SK-N-MC (cell line): ENCODE data around the gene ASTL.

ENCODE experiments used
- DNase-seq: peaks from one replicate; pipeline ENCODE4 v3.0.0-alpha.2; 2011; ENCODE audit warnings: low read depth, low spot score
- H3K27ac ChIP-seq: fragments of 200-600 bp; sonication (generic); 2 replicates; pipeline ENCODE4 v1.5.1; 2016; ENCODE audit warnings: mixed run types
- H3K36me3 ChIP-seq: fragments of 200-600 bp; sonication (generic); 2 replicates; pipeline ENCODE4 v1.6.1; 2017; ENCODE audit warnings: antibody characterized with exemption, low read length, mixed read lengths; ENCODE audit not compliant: insufficient read depth
- H3K4me3 ChIP-seq: fragments of 200-600 bp; sonication (generic); 2 replicates; pipeline ENCODE4 v1.5.1; 2016
- H3K9ac ChIP-seq: fragments of 200-600 bp; sonication (generic); 2 replicates; pipeline ENCODE4 v1.8.0; 2017; ENCODE audit warnings: mixed run types, mixed read lengths; ENCODE audit not compliant: insufficient read length
- H3K9me3 ChIP-seq: fragments of 200-600 bp; sonication (generic); 2 replicates; pipeline ENCODE4 v1.6.1; 2017; ENCODE audit warnings: low read depth, mild to moderate bottlenecking, antibody characterized with exemption, low read length, moderate library complexity, mixed read lengths
- EZH2 ChIP-seq: fragments of 200-600 bp; sonication (generic); IDR thresholded peaks from one replicate; pipeline ENCODE4 v1.6.1; 2017; ENCODE audit warnings: antibody characterized with exemption
- FOXP2 ChIP-seq: optimal IDR thresholded peaks from 2 replicates; pipeline ENCODE3; 2011; ENCODE audit warnings: mild to moderate bottlenecking, moderate library complexity; ENCODE audit not compliant: insufficient read depth; ENCODE audit errors: extremely low read length, control extremely low read depth
- POLR2AphosphoS5 ChIP-seq: IDR thresholded peaks from 2 replicates; pipeline ENCODE4 v1.6.1; 2012; ENCODE audit warnings: mild to moderate bottlenecking, low read depth, low read length, borderline replicate concordance

ASTL gene

DNA sequence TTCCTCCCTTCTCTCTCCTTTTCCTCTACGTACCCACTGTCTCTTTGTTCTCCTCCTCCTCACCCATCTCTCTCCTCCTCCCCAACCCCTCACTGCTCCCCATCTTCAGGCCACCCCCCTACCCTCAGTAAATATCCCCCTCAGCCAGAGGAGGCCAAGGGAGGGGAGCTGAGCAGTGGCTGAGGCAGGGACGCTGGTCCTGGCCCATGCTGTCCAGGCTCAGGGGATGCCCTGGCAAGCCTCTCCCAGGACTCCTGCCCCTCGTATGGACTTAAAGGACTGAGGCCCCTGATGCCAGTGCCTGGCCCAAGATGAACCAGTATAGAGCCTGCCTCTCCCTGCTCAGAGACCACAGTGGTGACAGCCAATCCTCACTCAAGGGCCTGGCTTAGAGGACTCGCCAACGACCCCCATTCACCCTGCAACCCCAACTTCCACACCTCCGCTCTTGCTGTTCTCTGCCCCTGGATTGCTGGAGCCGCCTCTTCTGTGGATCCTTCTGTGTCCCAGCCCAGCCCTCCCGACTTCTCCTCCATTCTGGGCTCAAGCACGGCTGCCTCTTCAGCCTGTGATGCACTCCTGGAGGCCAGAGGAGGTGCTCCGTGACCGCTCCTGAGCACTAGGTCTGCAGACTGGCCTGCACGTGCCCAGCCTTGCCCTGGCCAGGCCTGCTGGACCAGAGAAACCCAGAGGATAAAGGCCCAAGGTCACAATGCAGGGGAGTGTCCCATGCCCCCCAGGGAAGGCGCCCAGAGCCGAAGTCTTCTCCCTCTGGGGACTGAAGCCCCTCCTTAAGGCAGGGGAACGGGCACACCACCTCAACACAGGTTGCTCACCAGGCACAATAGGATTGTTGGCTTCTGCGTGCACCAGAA, 16.4 kb upstream of the ASTL start:
- no peak for TF ChIP-seq FOXP2
- TF ChIP-seq EZH2 = no peak
- no peak for TF ChIP-seq POLR2AphosphoS5
- Histone ChIP-seq H3K9ac (no peak overlapping the region), H3K36me3 (no peaks in the 10 kb centered on the region), H3K27ac (no peak overlapping the region), H3K9me3 (no peaks in the 10 kb centered on the region), H3K4me3 (no peak overlapping the region)
- no peak for DNase-seq

DNA sequence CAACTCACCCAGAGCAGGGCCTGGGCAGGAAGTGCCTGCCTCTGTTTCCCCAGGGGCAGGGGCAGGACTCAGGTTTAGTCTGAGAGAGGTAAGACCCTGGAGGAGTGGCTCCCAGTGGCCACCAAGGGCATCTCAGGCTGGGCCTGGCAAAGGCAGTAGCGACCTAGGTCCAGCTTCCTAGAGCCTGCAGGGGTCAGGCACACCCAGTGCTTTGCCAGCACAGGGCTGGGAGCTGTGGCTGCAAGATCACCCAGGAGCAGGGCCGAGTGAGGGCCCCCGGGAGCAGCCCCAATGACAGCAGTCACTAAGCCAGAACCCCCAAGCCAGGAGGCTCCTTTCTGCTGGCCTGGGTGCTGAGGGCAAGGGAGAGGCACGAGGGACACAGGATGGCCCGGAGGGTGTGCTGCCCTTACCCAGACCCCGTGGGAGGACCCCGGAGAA, 15.7 kb upstream of the ASTL start:
- DNase-seq = no peak
- Histone ChIP-seq H3K9me3 (no peaks in the 10 kb centered on the region), H3K4me3 (no peak overlapping the region), H3K27ac (no peak overlapping the region), H3K36me3 (no peaks in the 10 kb centered on the region), H3K9ac (no peak overlapping the region)
- no peak for TF ChIP-seq EZH2
- TF ChIP-seq FOXP2 = no peak
- no peak for TF ChIP-seq POLR2AphosphoS5

DNA sequence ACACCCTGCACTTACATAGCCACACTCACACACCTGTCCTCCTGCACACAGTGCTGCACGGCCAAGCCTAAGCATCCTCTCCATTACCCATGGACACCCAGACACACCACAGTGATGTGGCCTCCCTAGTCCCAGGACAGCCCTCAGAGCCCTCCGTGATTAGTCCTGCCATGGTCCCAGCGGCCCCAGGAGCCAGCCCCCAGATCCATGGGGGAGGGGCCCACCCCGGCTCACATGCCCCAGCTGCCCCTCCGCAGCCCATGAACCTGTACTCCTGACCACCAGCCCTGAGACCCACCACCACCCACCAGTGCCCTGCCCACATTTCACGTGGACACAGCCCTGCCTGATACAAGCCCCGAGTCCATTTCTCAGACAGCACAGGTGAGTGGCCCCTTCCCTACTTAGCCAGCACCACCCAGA, 15.0 kb upstream of the ASTL start:
- no peak for DNase-seq
- TF ChIP-seq EZH2 (no peak), FOXP2 (no peak), POLR2AphosphoS5 (no peak)
- no peaks in the 10 kb centered on the region for H3K36me3 ChIP-seq
- no peak overlapping the region for H3K4me3 ChIP-seq
- H3K9ac ChIP-seq = no peak overlapping the region
- H3K27ac ChIP-seq = no peak overlapping the region
- no peaks in the 10 kb centered on the region for H3K9me3 ChIP-seq

DNA sequence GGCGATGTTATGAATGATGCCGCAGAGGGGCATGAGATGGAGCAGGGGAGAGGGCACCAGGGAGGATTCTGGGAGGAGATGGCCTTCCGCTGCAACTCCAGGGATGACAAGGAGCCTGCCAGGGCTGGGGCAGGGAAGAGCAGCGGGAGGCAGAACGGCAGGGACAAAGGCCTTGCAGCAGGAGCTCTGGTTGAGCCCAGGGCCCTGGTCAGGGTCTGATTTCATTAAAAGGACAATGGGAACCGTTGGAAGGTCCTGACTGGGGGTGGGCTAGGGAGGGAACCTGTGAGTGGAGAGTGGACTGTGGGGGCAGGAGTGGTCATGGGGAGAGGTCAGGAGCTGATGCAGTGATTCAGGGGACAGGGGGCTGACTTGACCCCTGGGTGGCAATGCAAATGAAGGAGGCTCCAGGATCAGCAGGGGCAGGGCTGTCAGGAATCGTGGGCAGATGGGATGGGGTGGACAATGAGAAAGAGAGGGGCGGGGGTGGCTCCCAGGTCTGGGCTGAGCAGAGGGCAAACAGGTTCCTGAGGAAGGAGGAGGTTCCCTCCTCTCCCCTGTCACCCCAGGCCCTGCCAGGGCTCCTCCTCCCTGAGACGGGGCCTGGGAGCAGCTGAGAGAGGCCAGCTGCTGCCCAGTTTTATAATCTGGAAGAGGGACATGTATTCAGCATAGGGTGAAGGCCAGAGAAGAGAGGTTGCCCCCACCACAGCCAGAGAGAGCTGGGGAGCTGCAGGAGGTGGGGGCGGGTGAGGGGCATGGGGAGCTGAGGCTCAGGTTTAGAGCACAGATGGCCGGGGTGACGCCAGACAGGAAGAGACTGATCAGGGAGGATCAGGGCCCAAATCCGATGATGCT, 14.2 kb upstream of the ASTL start:
- no peak overlapping the region for H3K9ac ChIP-seq
- no peak overlapping the region for H3K4me3 ChIP-seq
- no peaks in the 10 kb centered on the region for H3K9me3 ChIP-seq
- DNase-seq = no peak
- no peaks in the 10 kb centered on the region for H3K36me3 ChIP-seq
- no peak overlapping the region for H3K27ac ChIP-seq
- TF ChIP-seq EZH2 (no peak), POLR2AphosphoS5 (no peak), FOXP2 (no peak)

DNA sequence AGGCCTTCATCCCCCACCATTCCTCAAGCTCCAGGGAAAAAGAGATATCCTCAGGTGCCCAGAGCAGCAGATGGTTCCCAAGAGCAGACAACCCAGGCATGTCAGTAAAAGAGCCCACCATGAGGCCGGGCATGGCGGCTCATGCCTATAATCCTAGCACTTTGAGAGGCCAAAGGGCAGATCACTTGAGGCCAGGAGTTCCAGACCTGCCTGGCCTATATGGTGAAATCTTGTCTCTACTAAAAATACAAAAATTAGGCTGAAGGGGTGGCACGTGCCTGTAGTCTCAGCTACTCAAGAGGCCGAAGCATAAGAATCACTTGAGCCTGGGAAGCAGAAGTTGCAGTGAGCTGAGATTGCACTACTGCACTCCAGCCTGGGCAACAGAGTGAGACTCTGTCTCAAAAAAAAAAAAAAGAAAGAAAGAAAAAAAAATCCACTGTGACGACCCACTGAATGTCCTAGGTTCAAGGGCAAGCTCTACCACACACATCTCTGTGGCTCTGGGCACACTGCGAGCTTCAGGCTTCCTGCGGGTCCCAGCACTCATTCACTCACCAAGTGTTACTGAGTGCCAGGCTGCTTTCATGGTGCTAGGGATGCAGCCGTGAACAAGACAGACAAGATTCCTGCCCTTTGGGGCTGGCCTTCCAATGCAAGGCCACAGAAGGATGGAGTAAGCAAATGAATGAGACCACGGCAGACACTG, 13.4 kb upstream of the ASTL start:
- DNase-seq = no peak
- H3K9me3 ChIP-seq = no peaks in the 10 kb centered on the region
- no peak overlapping the region for H3K9ac ChIP-seq
- no peak for TF ChIP-seq FOXP2
- TF ChIP-seq POLR2AphosphoS5 = no peak
- TF ChIP-seq EZH2 = no peak
- no peaks in the 10 kb centered on the region for H3K36me3 ChIP-seq
- no peak overlapping the region for H3K4me3 ChIP-seq
- H3K27ac ChIP-seq = no peak overlapping the region

DNA sequence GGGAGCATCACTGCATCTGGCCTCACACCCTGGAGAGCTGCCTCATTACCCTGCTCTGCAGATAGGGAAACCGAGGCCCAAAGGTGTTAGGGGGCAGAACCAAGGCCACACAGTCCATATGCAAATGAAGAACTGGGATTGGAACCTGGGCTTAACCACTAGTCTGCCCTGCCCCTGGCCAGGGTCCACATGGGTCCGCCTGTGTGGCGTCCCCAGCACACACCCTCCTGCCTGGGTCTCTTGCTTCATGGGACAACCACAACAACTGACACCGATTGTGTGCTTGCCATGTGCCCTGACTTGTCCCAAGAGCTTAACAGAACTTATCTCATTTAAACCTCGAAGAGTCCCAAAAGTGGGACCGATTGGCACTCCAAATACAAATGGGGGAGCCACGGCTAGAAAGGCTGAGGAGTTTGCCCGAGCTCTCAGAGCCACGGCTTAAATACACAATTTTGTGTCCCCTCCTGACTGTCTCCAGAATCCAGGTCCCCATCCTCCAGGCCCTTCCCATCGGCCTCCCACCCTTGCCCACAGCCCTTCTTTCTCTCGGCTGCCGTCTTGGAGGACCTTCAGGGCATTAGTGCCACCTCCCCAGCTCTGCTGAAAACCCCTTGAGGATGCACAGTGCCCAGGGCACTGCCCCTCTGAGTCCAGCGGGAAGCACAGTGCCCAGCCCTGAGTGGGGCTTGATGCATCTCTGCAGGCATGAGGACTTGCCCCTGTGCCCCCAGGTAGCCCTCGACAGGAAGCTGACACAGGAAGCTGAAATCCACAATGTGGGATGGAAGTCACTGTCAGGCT, 12.7 kb upstream of the ASTL start:
- Histone ChIP-seq H3K36me3 (no peaks in the 10 kb centered on the region), H3K27ac (no peak overlapping the region), H3K4me3 (no peak overlapping the region), H3K9ac (no peak overlapping the region), H3K9me3 (no peaks in the 10 kb centered on the region)
- DNase-seq = no peak
- TF ChIP-seq FOXP2 = no peak
- TF ChIP-seq POLR2AphosphoS5 = no peak
- no peak for TF ChIP-seq EZH2

DNA sequence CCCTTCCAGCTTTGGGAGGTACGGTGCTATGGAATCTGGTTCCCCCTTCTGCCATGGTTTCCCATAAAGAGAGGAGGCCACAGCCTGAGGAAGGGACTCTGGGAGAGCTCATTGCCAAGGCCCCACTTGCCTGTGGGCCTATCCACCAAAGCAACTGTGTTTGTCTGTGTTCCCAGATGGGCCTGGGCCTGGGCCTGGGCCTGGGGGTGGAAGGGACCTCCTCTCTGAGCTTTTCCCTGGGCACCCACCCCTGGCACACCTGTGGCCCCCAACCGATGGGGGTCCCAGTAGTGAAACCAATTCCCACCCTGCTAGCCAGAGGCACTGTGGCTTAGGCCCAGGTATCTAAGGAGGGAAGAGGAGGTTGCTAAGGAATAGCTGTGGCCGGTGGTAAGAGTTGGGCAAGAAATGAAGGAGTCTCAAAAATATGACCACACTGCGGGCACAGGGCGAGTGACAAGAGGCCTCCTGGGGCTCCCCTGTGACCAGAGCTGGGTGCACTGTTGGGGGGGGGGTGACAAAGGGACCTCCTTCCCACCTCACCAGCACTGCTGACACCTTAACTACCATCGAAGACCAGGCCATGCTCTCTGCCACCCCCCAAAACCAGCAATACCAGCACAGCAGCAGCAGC, 11.8 kb upstream of the ASTL start:
- H3K4me3 ChIP-seq = no peak overlapping the region
- TF ChIP-seq POLR2AphosphoS5 = no peak
- TF ChIP-seq FOXP2 = no peak
- TF ChIP-seq EZH2 = no peak
- H3K9ac ChIP-seq = no peak overlapping the region
- H3K36me3 ChIP-seq = no peaks in the 10 kb centered on the region
- H3K27ac ChIP-seq = no peak overlapping the region
- no peak for DNase-seq
- no peaks in the 10 kb centered on the region for H3K9me3 ChIP-seq
